GM23248 (cell line): ENCODE data around the gene CTBP2. TPM values are rescaled to one million over a fixed set of nuclear protein-coding genes. Genes with fewer than 3 reads are reported as not detected.

ENCODE experiments used
- DNase-seq: peaks from one replicate; pipeline ENCODE4 v3.0.0-alpha.2; 2015
- H2AFZ ChIP-seq: fragments of 200-600 bp; sonication (generic); 2 replicates; pipeline ENCODE4 v1.6.1; 2016; ENCODE audit warnings: antibody characterized with exemption
- H3F3A ChIP-seq: fragments of 200-600 bp; sonication (generic); 2 replicates; pipeline ENCODE4 v1.6.1; 2016; ENCODE audit warnings: mild to moderate bottlenecking, antibody characterized with exemption, mixed run types; ENCODE audit not compliant: insufficient read depth
- H3K27ac ChIP-seq: fragments of 200-600 bp; sonication (generic); 2 replicates; pipeline ENCODE4 v1.5.1; 2016; ENCODE audit warnings: mild to moderate bottlenecking
- H3K27me3 ChIP-seq: fragments of 200-600 bp; sonication (generic); replicated peaks from 2 replicates; pipeline ENCODE4 v1.6.1; 2016; ENCODE audit warnings: mild to moderate bottlenecking; ENCODE audit not compliant: insufficient read depth
- H3K36me3 ChIP-seq: fragments of 200-600 bp; sonication (generic); 2 replicates; pipeline ENCODE4 v1.6.1; 2016; ENCODE audit warnings: low read depth, mild to moderate bottlenecking
- H3K4me1 ChIP-seq: fragments of 200-600 bp; sonication (generic); 2 replicates; pipeline ENCODE4 v1.6.1; 2016; ENCODE audit warnings: mild to moderate bottlenecking; ENCODE audit not compliant: insufficient read depth
- H3K4me2 ChIP-seq: fragments of 200-600 bp; sonication (generic); one replicate; pipeline ENCODE4 v1.6.1; 2016; ENCODE audit warnings: mild to moderate bottlenecking; ENCODE audit not compliant: unreplicated experiment
- H3K4me3 ChIP-seq: fragments of 200-600 bp; sonication (generic); 2 replicates; pipeline ENCODE4 v1.5.1; 2016; ENCODE audit warnings: mild to moderate bottlenecking
- H3K79me2 ChIP-seq: fragments of 200-600 bp; sonication (generic); 2 replicates; pipeline ENCODE4 v1.6.1; 2016; ENCODE audit warnings: mild to moderate bottlenecking; ENCODE audit not compliant: insufficient read depth
- H3K9ac ChIP-seq: fragments of 200-600 bp; sonication (generic); 2 replicates; pipeline ENCODE4 v1.6.1; 2016; ENCODE audit warnings: mild to moderate bottlenecking
- H3K9me2 ChIP-seq: fragments of 200-600 bp; sonication (generic); 2 replicates; pipeline ENCODE4 v1.6.1; 2016; ENCODE audit warnings: mixed run types, mild to moderate bottlenecking, moderate library complexity; ENCODE audit not compliant: insufficient read depth
- H3K9me3 ChIP-seq: fragments of 200-600 bp; sonication (generic); one replicate; pipeline ENCODE4 v1.6.1; 2017; ENCODE audit warnings: low read depth
- H4K20me1 ChIP-seq: fragments of 200-600 bp; sonication (generic); 2 replicates; pipeline ENCODE4 v1.6.0; 2016; ENCODE audit not compliant: insufficient read depth
- EZH2 ChIP-seq: fragments of 200-600 bp; sonication (generic); IDR thresholded peaks from 2 replicates; pipeline ENCODE4 v1.6.1; 2018; ENCODE audit warnings: antibody characterized with exemption, mild to moderate bottlenecking; ENCODE audit not compliant: insufficient read depth, poor library complexity, severe bottlenecking
- EZH2phosphoT487 ChIP-seq: fragments of 200-600 bp; sonication (generic); IDR thresholded peaks from 2 replicates; pipeline ENCODE4 v1.6.1; 2018; ENCODE audit warnings: antibody characterized with exemption, moderate library complexity, mild to moderate bottlenecking, low read depth; ENCODE audit not compliant: insufficient read depth
- WGBS, 2 experiments: methylation state at CpG; one replicate each; pipeline ENCODE4 v1.1.6; 2015 to 2017; ENCODE audit warnings: low lambda C conversion rate in 2 of 2, low coverage in 1 of 2; ENCODE audit errors: missing lambda C conversion rate in 2 of 2; 5-methylcytosine and 5-hydroxymethylcytosine counted together
- in situ Hi-C: fragments of 300-500 bp; cut with MboI; formaldehyde crosslinking; loops from 2 replicates; pipeline ENCODE4 v1.15.0; 2020
- polyA plus RNA-seq: library from polyadenylated mRNA; unstranded; fragments of >200 nt; fragmentation: Nextera tagmentation; extraction: Ambion mirVana; gene quantifications from 2 replicates; pipeline ENCODE4 v1.2.1, GENCODE V29; 2016
- total RNA-seq: library from RNA; depleted of rRNA; stranded (reverse); fragments of >200 nt; shearing (Covaris generic); gene quantifications from 2 replicates; pipeline ENCODE4 v1.2.3, GENCODE V29; 2014

The CTBP2 gene
- total and polyA plus RNA-seq, 2 experiments from 2014 or later = 52.0 to 65.5 TPM

GRCh38 chr10:125136087-125136486 lies 24.3 kb downstream of the CTBP2 start:
- no peak overlapping the region for H3K4me2 ChIP-seq
- H4K20me1 ChIP-seq = peaks cover 25% of the 10 kb centered on the region
- H3K27me3 ChIP-seq = no peaks in the 10 kb centered on the region
- H3F3A ChIP-seq = no peaks in the 10 kb centered on the region
- in situ Hi-C loops = no loop called here
- no peak overlapping the region for H3K27ac ChIP-seq
- no peak overlapping the region for H2AFZ ChIP-seq
- peaks cover 98% of the 10 kb centered on the region for H3K79me2 ChIP-seq
- TF ChIP-seq EZH2 (no peak), EZH2phosphoT487 (no peak)
- no peak overlapping the region for H3K9ac ChIP-seq
- no peak overlapping the region for H3K4me3 ChIP-seq
- WGBS, 2 experiments = 96 to 100% methylated on average over 4 of the region's 4 CpGs
- H3K4me1 ChIP-seq = no peaks in the 10 kb centered on the region
- DNase-seq = no peak
- no peaks in the 10 kb centered on the region; the same call in 1 of the 2 replicates for H3K36me3 ChIP-seq
- no peaks in the 10 kb centered on the region for H3K9me3 ChIP-seq
- no peaks in the 10 kb centered on the region for H3K9me2 ChIP-seq

- H3K79me2 ChIP-seq = peaks cover 98% of the 10 kb centered on the region
- no peak overlapping the region for H3K9ac ChIP-seq
- no peaks in the 10 kb centered on the region for H3F3A ChIP-seq
- no peak overlapping the region for H3K4me3 ChIP-seq
- H3K27ac ChIP-seq = no peak overlapping the region
- no peaks in the 10 kb centered on the region; the same call in 1 of the 2 replicates for H3K36me3 ChIP-seq
- no peaks in the 10 kb centered on the region for H3K27me3 ChIP-seq
- H3K9me2 ChIP-seq = no peaks in the 10 kb centered on the region
- TF ChIP-seq EZH2 = no peak
- no peak for TF ChIP-seq EZH2phosphoT487
- H3K9me3 ChIP-seq = no peaks in the 10 kb centered on the region
- in situ Hi-C loops = no loop called here
- 97 to 98% methylated on average over 6 of the region's 6 CpGs for WGBS, 2 experiments
- peaks cover 25% of the 10 kb centered on the region for H4K20me1 ChIP-seq
- no peak for DNase-seq
- H2AFZ ChIP-seq = no peak overlapping the region
- H3K4me2 ChIP-seq = no peak overlapping the region
- H3K4me1 ChIP-seq = no peaks in the 10 kb centered on the region
Measured at GRCh38 chr10:125135771-125136035, 24.7 kb downstream of the CTBP2 start.

- Histone ChIP-seq H3K4me1 (no peaks in the 10 kb centered on the region), H3K79me2 (peaks cover 98% of the 10 kb centered on the region), H4K20me1 (peaks cover 21% of the 10 kb centered on the region), H3K4me2 (no peak overlapping the region), H3K27ac (no peak overlapping the region), H3K9me2 (no peaks in the 10 kb centered on the region), H2AFZ (no peak overlapping the region), H3K9me3 (no peaks in the 10 kb centered on the region), H3F3A (no peaks in the 10 kb centered on the region), H3K9ac (no peak overlapping the region), H3K4me3 (no peak overlapping the region), H3K27me3 (no peaks in the 10 kb centered on the region), H3K36me3 (no peaks in the 10 kb centered on the region; the same call in 1 of the 2 replicates)
- TF ChIP-seq EZH2 (no peak), EZH2phosphoT487 (no peak)
- no peak for DNase-seq
- in situ Hi-C loops = no loop called here
- WGBS, 2 experiments = 87% methylated on average over 20 of the region's 20 CpGs
Measured at GRCh38 chr10:125134916-125135770, 25.2 kb downstream of the CTBP2 start.

GRCh38 chr10:125134483-125134848 lies 25.9 kb downstream of the CTBP2 start:
- H2AFZ ChIP-seq = no peak overlapping the region
- no peaks in the 10 kb centered on the region for H3K9me3 ChIP-seq
- DNase-seq = no peak
- no peaks in the 10 kb centered on the region for H3K27me3 ChIP-seq
- H3K4me3 ChIP-seq = no peak overlapping the region
- no peaks in the 10 kb centered on the region for H3F3A ChIP-seq
- no peaks in the 10 kb centered on the region for H3K9me2 ChIP-seq
- peaks cover 19% of the 10 kb centered on the region for H4K20me1 ChIP-seq
- H3K27ac ChIP-seq = no peak overlapping the region
- H3K36me3 ChIP-seq = no peaks in the 10 kb centered on the region; the same call in 1 of the 2 replicates
- in situ Hi-C loops = no loop called here
- H3K4me2 ChIP-seq = no peak overlapping the region
- WGBS, 2 experiments = 86 to 89% methylated on average over 8 to 11 of the region's 11 CpGs
- no peak overlapping the region for H3K9ac ChIP-seq
- peaks cover 98% of the 10 kb centered on the region for H3K79me2 ChIP-seq
- no peaks in the 10 kb centered on the region for H3K4me1 ChIP-seq
- TF ChIP-seq EZH2phosphoT487 = no peak
- no peak for TF ChIP-seq EZH2
